AG09309 (cell line): Measurements from ENCODE around the gene OTUD5.

Experiments used
- DNase-seq: peaks from one replicate; pipeline ENCODE4 v3.0.0-alpha.2; 2010; ENCODE audit warnings: low read depth
- H3K4me3 ChIP-seq: 2 replicates; pipeline ENCODE4 v1.5.1; 2011; ENCODE audit warnings: mild to moderate bottlenecking, low read depth, low read length, moderate library complexity; ENCODE audit not compliant: control insufficient read depth
- TF ChIP-seq, protein P1 (sequence below): IDR thresholded peaks from 2 replicates; pipeline ENCODE4 v1.5.1; 2011; ENCODE audit warnings: mild to moderate bottlenecking, low read depth, low read length, inconsistent platforms; ENCODE audit not compliant: insufficient read depth, control insufficient read depth; ENCODE audit errors: missing control alignments

OTUD5 gene

DNA sequence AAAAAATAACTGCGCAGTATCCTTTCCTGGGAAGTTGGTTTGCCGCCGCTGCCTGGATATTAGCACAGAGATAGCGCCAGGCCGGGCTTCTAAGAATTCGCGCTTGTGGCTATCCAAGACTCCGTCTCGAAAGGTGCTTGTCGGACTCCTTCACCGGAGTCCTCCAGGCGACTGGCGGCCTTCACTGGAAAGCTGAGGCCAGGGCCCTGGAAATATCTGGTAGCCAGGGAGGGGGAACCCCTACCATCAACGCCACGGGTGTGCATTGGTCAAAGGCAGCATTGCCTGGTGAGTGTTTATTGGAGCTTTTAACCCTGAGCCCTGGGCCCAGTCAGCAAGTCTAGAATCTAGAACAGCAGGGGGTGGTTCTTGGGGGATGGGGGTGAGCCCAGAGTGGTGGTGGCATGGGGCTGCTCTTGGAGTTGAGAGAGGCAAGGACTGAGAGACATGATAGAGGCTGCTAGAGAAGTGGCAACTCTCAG, 38.0 kb downstream of the OTUD5 start:
- H3K4me3 ChIP-seq: no peak overlapping the region; the same call in 1 of the 2 replicates
- DNase-seq: no peak
- TF ChIP-seq, protein P1, sequence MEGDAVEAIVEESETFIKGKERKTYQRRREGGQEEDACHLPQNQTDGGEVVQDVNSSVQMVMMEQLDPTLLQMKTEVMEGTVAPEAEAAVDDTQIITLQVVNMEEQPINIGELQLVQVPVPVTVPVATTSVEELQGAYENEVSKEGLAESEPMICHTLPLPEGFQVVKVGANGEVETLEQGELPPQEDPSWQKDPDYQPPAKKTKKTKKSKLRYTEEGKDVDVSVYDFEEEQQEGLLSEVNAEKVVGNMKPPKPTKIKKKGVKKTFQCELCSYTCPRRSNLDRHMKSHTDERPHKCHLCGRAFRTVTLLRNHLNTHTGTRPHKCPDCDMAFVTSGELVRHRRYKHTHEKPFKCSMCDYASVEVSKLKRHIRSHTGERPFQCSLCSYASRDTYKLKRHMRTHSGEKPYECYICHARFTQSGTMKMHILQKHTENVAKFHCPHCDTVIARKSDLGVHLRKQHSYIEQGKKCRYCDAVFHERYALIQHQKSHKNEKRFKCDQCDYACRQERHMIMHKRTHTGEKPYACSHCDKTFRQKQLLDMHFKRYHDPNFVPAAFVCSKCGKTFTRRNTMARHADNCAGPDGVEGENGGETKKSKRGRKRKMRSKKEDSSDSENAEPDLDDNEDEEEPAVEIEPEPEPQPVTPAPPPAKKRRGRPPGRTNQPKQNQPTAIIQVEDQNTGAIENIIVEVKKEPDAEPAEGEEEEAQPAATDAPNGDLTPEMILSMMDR: no peak

DNA sequence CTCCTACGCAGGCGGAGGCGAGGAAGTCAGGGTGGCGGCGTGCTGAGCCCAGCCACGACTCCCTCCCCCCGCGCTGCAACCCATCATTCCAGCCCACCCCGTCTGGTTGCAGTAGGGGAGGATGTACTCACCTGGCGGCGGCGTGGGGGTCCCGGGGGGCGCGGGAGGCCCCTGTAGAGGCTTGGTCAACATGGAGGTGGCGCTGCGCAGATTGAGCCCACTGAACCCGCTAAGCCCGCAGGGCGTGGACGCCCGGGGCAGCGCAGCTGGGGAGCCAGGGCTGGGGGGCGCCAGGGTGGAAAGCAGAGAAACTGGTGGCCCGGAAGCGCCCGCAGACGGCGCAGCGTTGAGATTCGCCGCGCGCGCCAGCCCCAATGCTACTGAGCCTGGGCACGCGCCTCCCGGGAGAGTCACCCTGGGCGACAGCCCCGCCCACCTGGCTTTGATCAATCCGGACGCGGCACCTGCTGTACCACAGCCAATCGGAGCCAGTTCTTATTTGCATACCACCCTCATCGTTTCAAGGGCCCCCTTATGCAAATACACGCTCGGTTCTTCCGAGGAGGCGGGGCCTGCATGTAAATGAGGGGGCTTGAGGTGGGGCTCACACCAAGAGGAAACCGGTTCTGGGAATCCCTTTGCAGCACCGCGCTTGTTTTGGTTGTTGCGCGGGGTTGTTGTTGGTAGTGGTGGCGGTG, 38.6 kb downstream of the OTUD5 start, which contains the start of gene PIM2:
PIM2 (minus strand) TSS at position 382 of the 698 bp plus-strand sequence; CDS start at position 192, 190 bp downstream.
- TF ChIP-seq, protein P1: no peak
- no peak for DNase-seq
- H3K4me3 ChIP-seq: peak within 1 kb of the TSS; percentile 67

DNA sequence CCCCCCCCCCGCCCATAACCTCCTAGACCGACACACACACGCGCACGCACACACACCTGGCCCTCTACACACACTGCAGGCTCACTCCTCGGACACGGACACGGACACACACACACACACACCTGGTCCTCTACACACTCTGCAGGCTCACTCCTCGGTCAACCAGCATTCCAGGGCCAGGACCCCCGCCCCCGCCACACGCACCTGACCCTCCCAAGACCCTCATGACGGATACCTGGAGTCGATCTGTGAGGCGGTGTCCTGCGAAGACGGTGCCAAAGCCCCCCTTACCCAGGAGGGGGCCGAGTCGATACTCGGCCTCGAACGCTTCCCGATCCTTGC, 39.1 kb downstream of the OTUD5 start:
- peak overlapping the region; percentile 67 for H3K4me3 ChIP-seq
- DNase-seq: no peak
- TF ChIP-seq, protein P1: no peak

DNA sequence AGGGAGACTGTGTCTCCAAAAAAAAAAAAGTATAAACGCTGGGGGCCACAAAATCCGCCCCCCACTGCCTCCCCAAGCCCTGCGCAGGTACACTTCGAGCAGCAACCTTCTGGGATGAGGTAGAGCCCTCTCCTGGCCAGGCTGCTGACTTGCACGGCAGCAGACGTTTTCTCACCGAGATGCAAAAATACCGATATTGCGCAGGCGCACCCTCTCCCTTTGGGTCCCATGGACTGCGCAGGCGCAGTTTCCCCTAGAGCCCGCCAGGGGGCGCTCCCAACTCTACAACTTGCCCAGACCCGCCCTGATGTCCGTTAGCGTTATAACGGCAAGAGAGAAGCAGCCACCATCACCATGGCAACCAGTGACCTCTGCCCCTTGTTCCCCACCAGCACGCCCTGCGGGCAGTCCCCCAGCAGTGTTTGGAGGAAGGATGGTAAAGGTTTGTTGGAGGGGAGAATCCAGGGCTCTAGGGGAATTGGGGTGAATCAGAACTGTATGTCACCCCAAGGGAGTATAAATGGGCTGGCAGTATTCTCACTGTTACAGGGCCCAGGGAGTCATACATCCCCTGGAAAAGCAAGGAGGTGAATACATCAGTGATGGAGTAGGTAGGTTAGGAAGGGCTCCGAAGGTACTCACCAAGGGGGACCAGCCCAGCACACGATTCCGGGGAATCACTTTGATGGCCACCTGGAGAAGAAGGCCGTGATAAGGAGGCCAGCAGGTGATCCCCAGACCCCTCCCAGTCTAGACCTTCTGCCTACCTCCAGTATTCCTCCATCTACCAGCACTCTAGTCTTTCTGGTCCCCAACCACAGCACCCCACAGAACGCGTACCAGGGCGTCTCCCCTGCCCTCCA, 40.0 kb downstream of the OTUD5 start:
- DNase-seq: peak; percentile 55
- TF ChIP-seq, protein P1: peak; percentile 83
- H3K4me3 ChIP-seq: no peak overlapping the region

DNA sequence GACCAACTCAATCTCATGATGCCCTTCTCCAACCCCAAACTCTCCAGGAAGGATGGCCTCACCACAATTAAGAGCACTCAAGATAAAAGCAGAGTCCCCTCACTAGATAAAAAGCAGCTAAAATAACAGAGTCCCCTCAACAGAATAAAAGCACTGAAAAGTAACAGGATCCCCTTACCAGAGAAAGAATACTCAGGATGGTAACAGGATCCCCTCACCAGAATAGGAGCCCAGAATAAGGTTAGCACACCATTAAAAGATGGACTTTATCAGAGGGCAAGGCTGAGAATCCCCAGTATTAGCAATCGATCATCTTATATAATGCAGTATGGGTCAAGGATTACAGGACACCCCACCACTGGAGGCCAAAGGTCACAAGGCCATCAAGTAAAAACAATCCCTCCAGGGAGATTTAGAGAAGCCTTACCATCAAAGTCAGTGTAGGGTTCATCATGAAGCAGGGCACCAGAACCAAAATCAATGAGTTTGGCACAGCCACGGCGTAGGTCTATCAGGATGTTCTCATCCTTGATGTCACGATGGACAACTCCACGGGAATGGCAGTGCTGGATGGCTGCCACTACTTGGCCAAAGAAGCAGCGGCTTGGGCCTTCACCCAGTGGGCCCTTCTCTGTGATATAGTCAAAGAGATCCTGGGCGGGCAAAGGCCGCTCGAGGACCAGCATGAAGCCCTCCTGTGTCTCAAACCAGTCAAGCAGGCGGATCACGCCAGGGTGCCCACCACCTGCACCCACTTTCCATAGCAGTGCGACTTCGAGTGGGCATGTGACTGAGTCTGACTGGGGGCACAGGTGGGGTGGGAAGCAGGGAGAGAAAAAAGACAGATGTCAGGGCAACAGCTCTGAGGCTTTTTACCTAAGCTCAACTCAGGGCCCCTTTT, 42.6 kb downstream of the OTUD5 start:
- TF ChIP-seq, protein P1: no peak
- DNase-seq: no peak
- no peak overlapping the region for H3K4me3 ChIP-seq
